GM18907 (cell line): Measurements from ENCODE around the gene KMT2D.

Experiments
- ATAC-seq: cut with Tn5 transposase; IDR thresholded peaks from one replicate; pipeline ENCODE4 v1.9.1; 2021; ENCODE audit warnings: mild to moderate bottlenecking, moderate library complexity; ENCODE audit not compliant: unreplicated experiment

Gene KMT2D

GRCh38 chr12:49019443-49020324 is 40.9 kb downstream of the KMT2D start:
- ATAC-seq: no peak

DNA sequence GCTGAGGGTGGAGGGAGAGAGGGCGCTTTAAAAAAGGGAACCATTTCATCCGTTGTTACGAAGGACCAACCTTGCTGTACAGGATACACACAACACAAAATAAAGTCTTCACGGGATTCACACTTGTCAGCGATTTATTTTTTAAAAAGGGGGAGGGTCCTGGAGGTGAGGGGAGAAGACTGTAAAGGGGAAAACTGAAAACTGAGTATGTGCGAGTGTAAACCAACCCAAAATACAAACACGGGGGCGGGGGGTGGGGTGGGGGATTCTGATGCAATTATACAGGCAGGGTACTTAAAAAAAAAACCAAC is 41.5 kb downstream of the KMT2D start:
- ATAC-seq: peak; percentile 23

DNA sequence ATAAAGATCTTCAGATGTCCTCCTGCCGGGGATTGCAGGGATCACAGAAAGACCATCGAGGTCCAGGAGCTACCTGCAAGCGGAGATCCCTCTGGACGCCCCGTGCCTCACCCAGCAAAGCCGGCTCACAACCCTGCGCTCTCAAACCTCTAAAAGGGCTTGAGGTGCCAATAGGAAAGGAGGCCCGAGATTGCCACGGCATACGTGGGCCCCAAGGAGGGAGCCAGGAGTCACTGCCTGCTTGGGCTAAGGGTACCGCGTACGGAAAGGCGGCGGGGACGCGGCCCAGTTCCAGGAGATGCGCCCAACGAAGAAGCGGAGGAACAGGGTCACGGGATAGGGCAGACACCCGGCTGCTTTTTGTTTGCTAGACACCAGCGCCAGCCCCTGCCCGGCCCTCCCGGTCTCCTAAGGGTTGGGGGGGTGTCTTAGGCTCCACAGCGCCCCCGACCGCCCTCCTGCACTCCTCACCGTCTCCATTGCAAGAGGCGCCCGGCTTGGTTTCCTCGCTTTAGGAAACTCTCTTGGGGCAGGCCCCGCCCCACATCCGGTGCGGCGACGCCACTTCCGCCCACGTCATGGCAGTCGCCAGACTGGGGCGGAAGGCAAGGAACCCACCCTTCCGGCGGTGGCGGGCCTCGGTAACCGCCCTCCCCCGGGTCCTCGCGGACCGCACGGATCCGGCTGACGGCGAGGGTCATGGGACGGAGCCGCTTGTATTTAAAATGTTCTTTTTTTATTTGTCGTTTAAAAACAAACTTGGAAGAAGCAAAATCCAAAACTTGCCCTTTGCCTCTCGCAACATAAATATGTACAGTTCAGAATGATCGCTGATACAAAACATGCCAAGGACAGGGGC is 42.1 kb downstream of the KMT2D start, which contains the start of gene PRKAG1:
Gene PRKAG1 (minus strand): TSS at position 516 of the 859 bp plus-strand sequence. CDS start 36 bp downstream, at position 480.
- peak; percentile 81 for ATAC-seq

DNA sequence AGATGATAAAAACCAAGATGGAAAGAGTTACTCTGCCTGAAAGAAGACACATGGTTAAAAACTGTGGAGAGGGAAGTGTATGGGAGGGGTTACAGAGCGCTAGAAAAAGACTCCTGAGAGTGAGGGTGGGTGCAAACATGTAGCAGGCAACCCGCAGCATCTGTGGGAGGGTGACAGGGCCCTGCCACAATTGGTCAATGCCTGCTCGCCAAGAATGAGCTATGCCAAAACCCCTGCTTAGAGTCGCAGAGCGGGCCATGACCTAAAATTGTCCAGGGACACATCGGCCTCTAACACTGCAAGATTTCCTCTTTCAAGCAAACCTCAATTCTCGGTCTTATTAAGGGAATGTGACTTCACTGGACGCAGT is 42.7 kb downstream of the KMT2D start:
- peak; percentile 14 for ATAC-seq

DNA sequence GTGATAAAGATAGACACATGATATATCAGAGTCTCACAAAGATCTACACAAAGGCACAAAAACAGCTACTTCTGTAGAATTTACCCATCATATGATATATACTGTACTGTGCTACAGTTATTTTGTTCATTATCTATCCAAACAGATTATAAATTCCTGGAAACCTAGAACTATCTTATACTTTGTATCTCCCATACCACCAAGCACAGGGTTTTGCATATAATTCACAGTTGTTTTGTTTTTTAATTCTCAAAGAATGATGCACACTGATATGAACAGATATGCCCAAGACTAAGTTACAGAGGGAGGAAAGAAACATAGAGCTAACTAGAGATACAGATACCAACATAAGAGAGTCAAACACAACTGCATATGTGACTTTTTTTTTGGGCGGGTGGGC is 45.4 kb downstream of the KMT2D start:
- ATAC-seq: no peak

DNA sequence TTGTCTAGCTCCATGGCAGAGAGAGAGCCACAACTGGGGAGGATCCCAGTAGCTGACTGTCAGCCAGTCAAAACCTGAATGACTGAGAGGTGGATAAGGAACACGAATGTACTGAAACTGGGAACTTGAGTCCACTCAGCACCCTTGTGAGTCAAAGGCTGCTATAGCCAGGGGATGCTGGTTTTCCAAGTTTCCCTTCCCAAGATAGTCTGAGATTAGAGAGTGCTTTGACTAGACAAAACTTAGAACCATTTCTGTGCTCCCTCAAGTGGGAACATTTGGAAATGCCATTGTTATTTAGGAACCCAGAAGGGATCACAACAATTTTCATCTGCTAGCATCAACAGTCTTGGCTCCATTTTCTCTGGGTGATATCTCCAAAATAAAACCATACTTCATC is 46.0 kb downstream of the KMT2D start:
- ATAC-seq: no peak

GRCh38 chr12:49013428-49013827 is 47.2 kb downstream of the KMT2D start:
- ATAC-seq: no peak

DNA sequence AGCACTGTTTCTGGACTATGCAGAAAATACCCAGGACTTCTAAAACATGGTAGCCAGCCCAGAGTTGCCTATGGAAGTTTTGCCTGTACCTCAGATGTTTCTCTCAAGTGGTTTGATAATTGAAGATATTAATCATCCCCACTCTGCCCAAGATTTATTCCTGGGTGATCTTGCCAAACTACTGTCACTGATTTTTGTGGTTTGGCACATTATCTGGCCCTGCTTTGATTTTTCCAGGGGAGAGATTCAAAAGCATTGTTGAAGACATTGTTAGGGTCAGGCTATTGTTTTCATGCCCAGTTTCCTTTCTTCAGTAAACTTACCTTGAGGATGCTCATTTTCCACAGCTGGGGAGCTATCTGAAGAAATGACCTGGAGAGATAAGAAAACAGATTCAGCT is 47.9 kb downstream of the KMT2D start:
- ATAC-seq: no peak
